ENCODE measurements around the gene SLC17A6. TPM values are rescaled to one million over a fixed set of nuclear protein-coding genes. Genes with fewer than 3 reads are reported as not detected.

SLC17A6 gene
- 0.09 TPM for polyA plus RNA-seq (2013, experiment 1 of 4)
- 0.05 TPM for polyA plus RNA-seq (2013, experiment 2 of 4)
- 0.53 TPM for polyA plus RNA-seq (2013, experiment 3 of 4)
- polyA plus RNA-seq (2013, experiment 4 of 4): 0.97 TPM

DNA sequence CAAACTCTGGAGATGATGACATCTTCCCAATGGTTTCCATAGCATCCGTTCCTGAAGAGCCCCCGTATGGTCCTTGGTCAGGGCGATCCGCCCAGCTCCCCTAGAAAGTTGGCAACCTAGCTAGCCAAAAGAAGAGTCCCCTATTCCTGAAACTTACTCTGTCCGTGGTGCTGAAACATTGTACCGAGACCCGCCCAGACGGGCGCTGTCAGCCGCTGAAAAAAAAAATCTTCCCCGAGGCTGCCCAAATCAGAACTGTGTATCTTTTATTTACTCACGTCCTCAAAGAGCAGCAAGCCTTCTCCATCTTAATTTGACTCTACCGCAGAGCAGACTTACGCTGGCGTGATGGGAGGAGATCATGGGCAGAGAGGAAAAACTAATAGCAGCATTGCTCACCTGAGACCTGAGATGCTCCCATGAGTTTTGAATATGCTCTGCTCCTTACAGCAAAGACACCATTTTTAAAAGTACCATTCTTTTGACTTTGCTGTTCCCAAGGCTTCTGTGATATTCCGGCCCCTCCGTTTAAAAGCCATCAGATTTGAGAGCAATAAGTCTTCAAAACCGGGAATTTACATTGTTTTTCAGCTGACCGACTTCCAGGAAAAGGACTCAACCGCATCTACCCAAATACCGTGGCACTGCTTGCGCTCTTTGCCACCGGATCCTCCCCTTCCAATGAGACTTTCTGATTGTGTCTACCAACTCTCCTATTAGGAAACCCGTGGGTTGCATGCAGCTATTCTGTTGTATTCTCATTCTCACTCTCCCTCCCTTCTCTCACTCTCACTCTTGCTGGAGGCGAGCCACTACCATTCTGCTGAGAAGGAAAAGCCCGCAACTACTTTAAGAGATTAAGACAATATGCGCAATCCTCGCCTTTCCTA lies at the start of gene SLC17A6:
Gene SLC17A6, plus strand, starts transcription at position 786 of the 890 bp plus-strand sequence. CDS start 153 bp downstream, outside the sequence.
- Histone ChIP-seq H3K9me3 (ENCODE audit: control insufficient read depth, low read length) (no peaks in the 10 kb centered on the region), H3K4me3 (ENCODE audit: insufficient read depth, low read depth, low read length) (no peak within 1 kb of the TSS), H3K27me3 (ENCODE audit: control insufficient read depth, insufficient read depth, low read length, poor library complexity, severe bottlenecking) (peaks cover 58% of the 10 kb centered on the region), H3K4me1 (ENCODE audit: control insufficient read depth, insufficient read depth, low read length) (peaks cover 13% of the 10 kb centered on the region), H3K36me3 (ENCODE audit: control insufficient read depth, insufficient read depth, low read length) (no peaks in the 10 kb centered on the region), H3K27ac (ENCODE audit: insufficient read depth, low read depth, low read length, poor library complexity, severe bottlenecking) (no peak within 1 kb of the TSS)
- 4% methylated on average over 28 of the region's 28 CpGs for WGBS, 2 experiments

DNA sequence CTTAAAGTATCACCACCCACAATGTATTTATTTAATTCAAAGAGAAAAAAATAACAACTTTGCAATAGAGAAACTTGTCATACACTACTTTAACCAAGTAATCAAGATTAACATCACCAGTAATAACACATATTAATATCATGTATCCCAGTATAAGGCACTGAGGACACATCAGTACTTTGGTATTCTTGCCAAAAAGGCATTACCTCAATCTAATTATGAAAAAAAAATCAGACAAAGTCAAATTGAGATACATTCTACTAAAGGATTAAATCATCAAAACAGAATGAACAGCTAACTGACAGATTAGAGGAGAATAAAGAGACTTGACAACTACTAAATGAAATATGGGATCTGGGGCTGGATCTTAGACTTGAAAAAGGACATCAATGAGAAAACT lies 35.8 kb upstream of the SLC17A6 start:
- Histone ChIP-seq H3K27me3 (ENCODE audit: control insufficient read depth, insufficient read depth, low read length, poor library complexity, severe bottlenecking) (no peaks in the 10 kb centered on the region), H3K9me3 (ENCODE audit: control insufficient read depth, low read length) (no peaks in the 10 kb centered on the region), H3K4me3 (ENCODE audit: insufficient read depth, low read depth, low read length) (no peak overlapping the region), H3K4me1 (ENCODE audit: control insufficient read depth, insufficient read depth, low read length) (no peaks in the 10 kb centered on the region), H3K36me3 (ENCODE audit: control insufficient read depth, insufficient read depth, low read length) (no peaks in the 10 kb centered on the region), H3K27ac (ENCODE audit: insufficient read depth, low read depth, low read length, poor library complexity, severe bottlenecking) (no peak overlapping the region)

DNA sequence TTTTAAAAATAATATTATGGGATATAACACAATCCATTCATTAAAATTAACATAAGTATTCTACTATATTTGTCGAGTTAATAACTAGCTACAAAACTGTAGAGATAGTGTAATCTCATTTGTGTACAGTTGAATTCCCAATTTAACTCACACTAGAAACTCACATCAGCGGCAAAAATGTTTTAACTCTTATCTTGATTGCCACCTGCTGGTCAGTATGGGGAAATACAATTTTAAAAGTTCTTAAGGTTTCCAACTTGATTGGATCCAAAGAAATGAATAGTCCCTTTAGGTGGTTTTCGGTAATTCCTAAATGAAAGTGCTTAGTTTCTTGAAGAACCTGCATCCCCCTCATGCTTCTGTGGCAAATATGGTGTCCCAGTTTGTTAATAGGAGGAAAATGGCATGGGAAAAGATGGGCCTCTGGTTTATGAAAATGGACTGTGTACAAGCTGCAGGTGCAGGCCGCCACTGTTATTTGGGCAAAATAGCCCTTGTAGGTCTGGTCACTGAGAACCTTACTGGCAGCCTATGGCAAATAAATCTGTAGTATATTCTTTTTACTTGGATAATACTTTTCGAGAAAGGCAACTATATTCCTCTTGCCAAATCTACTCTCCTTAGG lies 33.7 kb upstream of the SLC17A6 start:
- no peak overlapping the region for H3K4me3 ChIP-seq (ENCODE audit: insufficient read depth, low read depth, low read length)
- H3K36me3 ChIP-seq (ENCODE audit: control insufficient read depth, insufficient read depth, low read length): no peaks in the 10 kb centered on the region
- no peaks in the 10 kb centered on the region for H3K27me3 ChIP-seq (ENCODE audit: control insufficient read depth, insufficient read depth, low read length, poor library complexity, severe bottlenecking)
- 49 to 59% methylated on average over 4 to 5 of the region's 5 CpGs for WGBS, 2 experiments
- no peak overlapping the region for H3K27ac ChIP-seq (ENCODE audit: insufficient read depth, low read depth, low read length, poor library complexity, severe bottlenecking)
- no peaks in the 10 kb centered on the region for H3K9me3 ChIP-seq (ENCODE audit: control insufficient read depth, low read length)
- no peaks in the 10 kb centered on the region for H3K4me1 ChIP-seq (ENCODE audit: control insufficient read depth, insufficient read depth, low read length)

DNA sequence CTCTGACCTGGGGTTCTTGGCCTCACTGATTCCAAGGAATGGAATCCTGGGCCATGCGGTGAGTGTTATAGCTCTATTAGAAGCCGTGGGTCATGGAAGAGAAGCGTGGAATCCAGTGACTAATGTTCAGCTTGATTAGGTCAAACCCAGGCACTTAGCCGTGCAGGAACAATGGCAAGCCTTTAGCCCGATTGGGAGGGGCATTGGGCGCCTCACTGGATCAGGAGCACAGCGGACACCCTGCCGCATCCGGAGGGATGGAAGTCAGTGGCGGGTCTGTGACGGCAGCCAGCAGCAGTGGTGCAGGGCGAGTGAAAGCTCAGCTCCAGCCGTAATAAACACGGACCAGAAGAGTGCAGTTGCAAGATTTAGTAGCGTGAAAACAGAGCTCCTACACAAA lies 20.5 kb upstream of the SLC17A6 start:
- H3K27me3 ChIP-seq (ENCODE audit: control insufficient read depth, insufficient read depth, low read length, poor library complexity, severe bottlenecking): no peaks in the 10 kb centered on the region
- no peaks in the 10 kb centered on the region for H3K36me3 ChIP-seq (ENCODE audit: control insufficient read depth, insufficient read depth, low read length)
- no peak overlapping the region for H3K4me3 ChIP-seq (ENCODE audit: insufficient read depth, low read depth, low read length)
- H3K4me1 ChIP-seq (ENCODE audit: control insufficient read depth, insufficient read depth, low read length): no peaks in the 10 kb centered on the region
- H3K27ac ChIP-seq (ENCODE audit: insufficient read depth, low read depth, low read length, poor library complexity, severe bottlenecking): no peak overlapping the region
- 95% methylated on average over 15 of the region's 15 CpGs for WGBS, 2 experiments
- no peaks in the 10 kb centered on the region for H3K9me3 ChIP-seq (ENCODE audit: control insufficient read depth, low read length)

DNA sequence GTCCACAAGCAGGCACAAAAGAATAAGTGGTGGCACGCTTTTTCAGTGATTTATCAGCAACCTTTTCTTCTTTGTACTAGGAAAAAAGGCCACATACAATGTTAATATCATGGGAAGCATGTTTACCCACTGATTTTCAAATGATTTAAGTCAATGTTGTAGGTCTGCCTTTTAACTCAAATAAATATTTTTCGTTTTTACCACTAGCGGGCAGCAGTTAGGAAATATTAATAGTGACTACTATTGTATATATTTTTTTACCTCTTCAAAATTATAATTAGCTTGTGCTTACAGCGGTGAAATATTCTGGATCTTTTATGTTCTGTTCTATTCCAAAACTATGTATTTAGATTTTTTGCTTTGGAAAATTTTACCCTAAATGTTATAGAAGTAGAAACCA lies 6.4 kb upstream of the SLC17A6 start:
- H3K4me1 ChIP-seq (ENCODE audit: control insufficient read depth, insufficient read depth, low read length): no peaks in the 10 kb centered on the region
- no peak overlapping the region for H3K27ac ChIP-seq (ENCODE audit: insufficient read depth, low read depth, low read length, poor library complexity, severe bottlenecking)
- no peaks in the 10 kb centered on the region for H3K9me3 ChIP-seq (ENCODE audit: control insufficient read depth, low read length)
- WGBS, 2 experiments: 86 to 100% methylated on average over 1 of the region's 4 CpGs
- no peaks in the 10 kb centered on the region for H3K27me3 ChIP-seq (ENCODE audit: control insufficient read depth, insufficient read depth, low read length, poor library complexity, severe bottlenecking)
- H3K4me3 ChIP-seq (ENCODE audit: insufficient read depth, low read depth, low read length): no peak overlapping the region
- no peaks in the 10 kb centered on the region for H3K36me3 ChIP-seq (ENCODE audit: control insufficient read depth, insufficient read depth, low read length)

DNA sequence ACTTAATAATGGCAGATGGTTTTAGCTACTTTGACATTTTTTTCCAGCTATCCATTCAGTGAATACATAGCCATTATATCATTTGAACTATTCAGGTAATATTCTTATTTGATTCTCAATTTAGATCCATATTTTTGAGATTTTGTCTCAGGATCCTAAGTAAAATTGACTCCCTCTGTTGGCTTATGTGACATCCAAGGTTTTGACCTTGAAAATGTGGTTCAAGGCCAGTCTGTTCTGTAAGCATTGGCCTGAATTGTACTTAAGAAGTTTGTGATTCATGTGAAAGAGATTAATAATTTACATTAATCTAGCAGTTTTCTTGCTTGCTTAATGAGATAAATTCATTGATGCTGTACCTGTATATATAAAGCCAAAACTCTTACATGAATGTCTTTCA lies 1.6 kb upstream of the SLC17A6 start:
- peaks cover 45% of the 10 kb centered on the region for H3K27me3 ChIP-seq (ENCODE audit: control insufficient read depth, insufficient read depth, low read length, poor library complexity, severe bottlenecking)
- no peaks in the 10 kb centered on the region for H3K36me3 ChIP-seq (ENCODE audit: control insufficient read depth, insufficient read depth, low read length)
- no peak overlapping the region for H3K4me3 ChIP-seq (ENCODE audit: insufficient read depth, low read depth, low read length)
- no peak overlapping the region for H3K27ac ChIP-seq (ENCODE audit: insufficient read depth, low read depth, low read length, poor library complexity, severe bottlenecking)
- H3K4me1 ChIP-seq (ENCODE audit: control insufficient read depth, insufficient read depth, low read length): peaks cover 11% of the 10 kb centered on the region
- H3K9me3 ChIP-seq (ENCODE audit: control insufficient read depth, low read length): no peaks in the 10 kb centered on the region

DNA sequence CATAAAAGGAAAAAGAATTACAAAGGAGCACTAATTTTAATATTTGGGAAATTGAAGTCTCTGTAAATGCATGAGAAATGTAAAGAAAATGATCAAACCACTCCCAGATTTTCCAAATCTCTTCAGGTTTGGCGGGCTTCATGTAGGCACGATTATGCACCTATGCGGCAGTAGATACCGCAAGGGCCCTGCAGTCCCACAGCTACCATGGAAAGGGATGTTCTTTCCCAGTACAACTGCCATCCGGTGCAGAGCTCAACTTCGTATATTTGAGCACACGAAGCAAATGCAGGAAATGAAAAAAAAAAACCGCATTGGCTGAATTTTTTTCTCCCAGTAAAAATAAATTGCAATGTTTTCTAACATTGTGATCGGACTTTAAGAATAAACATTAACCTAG lies 1.4 kb downstream of the SLC17A6 start:
- no peaks in the 10 kb centered on the region for H3K36me3 ChIP-seq (ENCODE audit: control insufficient read depth, insufficient read depth, low read length)
- no peaks in the 10 kb centered on the region for H3K9me3 ChIP-seq (ENCODE audit: control insufficient read depth, low read length)
- no peak overlapping the region for H3K27ac ChIP-seq (ENCODE audit: insufficient read depth, low read depth, low read length, poor library complexity, severe bottlenecking)
- WGBS, 2 experiments: 26 to 27% methylated on average over 9 of the region's 9 CpGs
- peaks cover 75% of the 10 kb centered on the region for H3K27me3 ChIP-seq (ENCODE audit: control insufficient read depth, insufficient read depth, low read length, poor library complexity, severe bottlenecking)
- H3K4me3 ChIP-seq (ENCODE audit: insufficient read depth, low read depth, low read length): no peak overlapping the region
- H3K4me1 ChIP-seq (ENCODE audit: control insufficient read depth, insufficient read depth, low read length): peaks cover 25% of the 10 kb centered on the region

DNA sequence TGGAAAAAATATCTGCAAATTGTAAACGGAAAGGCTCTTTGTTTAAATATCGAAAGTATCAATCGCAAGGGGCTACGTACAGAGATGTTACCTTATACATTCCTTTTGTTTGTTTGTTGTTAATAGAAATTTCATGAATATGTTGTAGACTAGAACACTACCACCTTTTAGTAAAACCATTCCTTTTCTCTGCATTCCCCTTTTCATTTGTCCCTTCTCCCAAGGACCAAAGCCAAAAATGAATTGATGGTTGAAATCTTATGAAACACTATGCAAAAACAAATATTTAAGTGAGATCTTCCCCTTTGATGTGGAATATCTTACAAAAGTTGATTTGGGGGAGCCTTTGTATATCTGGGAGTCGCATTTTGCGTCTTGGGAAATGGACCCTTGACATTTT lies 2.1 kb downstream of the SLC17A6 start:
- no peaks in the 10 kb centered on the region for H3K9me3 ChIP-seq (ENCODE audit: control insufficient read depth, low read length)
- WGBS, 2 experiments: 35 to 52% methylated on average over 6 of the region's 6 CpGs
- H3K27ac ChIP-seq (ENCODE audit: insufficient read depth, low read depth, low read length, poor library complexity, severe bottlenecking): no peak overlapping the region
- H3K4me1 ChIP-seq (ENCODE audit: control insufficient read depth, insufficient read depth, low read length): peaks cover 25% of the 10 kb centered on the region
- H3K4me3 ChIP-seq (ENCODE audit: insufficient read depth, low read depth, low read length): no peak overlapping the region
- no peaks in the 10 kb centered on the region for H3K36me3 ChIP-seq (ENCODE audit: control insufficient read depth, insufficient read depth, low read length)
- peaks cover 82% of the 10 kb centered on the region for H3K27me3 ChIP-seq (ENCODE audit: control insufficient read depth, insufficient read depth, low read length, poor library complexity, severe bottlenecking)

DNA sequence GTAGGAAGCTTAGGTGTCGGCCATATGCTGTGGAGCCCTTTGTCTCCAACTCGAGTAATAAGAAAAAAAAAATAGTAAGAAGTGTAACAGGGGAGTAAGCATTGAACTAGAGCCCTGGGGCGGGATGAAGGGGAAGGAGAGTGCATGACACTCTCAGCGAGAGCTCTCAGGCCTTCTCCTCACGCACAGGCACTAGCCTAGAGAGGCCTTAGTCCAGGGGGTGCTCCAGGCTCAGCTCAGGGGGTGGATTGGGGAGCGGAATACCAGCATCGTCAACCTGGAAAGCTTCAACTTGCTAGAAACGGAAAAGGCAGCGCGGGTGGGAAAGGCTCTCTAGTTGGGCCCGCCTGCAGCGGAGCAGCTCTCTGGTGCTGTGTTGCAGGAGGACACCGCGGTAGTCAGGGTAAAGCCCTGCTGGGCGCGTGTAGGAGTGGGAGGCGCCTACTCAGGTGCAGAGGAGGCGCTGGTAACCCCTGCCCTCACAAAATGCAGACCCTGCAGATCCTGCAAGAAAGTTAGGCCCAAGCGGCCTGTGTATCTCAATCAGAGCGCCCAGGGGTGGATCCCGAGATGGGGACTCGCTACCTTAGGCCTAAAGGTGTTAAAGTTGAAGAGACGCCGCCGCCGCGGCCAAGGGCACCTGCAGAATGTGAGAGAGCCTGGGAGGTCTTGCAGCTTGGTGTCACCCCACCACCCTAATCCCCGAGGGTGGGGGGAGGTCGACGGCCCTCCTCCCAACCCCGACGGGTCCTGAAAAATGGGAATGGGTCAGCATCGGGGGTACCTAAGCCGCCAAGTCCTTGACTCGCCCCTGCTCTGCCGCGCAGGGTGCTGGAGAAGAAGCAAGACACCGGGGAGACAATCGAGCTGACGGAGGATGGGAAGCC lies 2.8 kb downstream of the SLC17A6 start:
- 15 to 16% methylated on average over 40 of the region's 40 CpGs for WGBS, 2 experiments
- H3K27ac ChIP-seq (ENCODE audit: insufficient read depth, low read depth, low read length, poor library complexity, severe bottlenecking): no peak overlapping the region

DNA sequence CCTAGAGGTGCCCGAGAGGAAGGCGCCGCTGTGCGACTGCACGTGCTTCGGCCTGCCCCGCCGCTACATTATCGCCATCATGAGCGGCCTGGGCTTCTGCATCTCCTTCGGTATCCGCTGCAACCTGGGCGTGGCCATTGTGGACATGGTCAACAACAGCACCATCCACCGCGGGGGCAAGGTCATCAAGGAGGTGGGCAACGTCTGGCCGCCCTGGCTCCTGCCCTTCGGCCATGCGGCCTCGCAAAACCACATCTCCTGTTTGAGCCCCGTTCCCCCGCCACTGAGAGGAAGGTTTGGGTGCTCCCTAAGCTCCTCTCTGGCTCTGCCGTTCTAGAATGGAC lies 3.4 kb downstream of the SLC17A6 start:
- Histone ChIP-seq H3K27me3 (ENCODE audit: control insufficient read depth, insufficient read depth, low read length, poor library complexity, severe bottlenecking) (peaks cover 88% of the 10 kb centered on the region), H3K36me3 (ENCODE audit: control insufficient read depth, insufficient read depth, low read length) (no peaks in the 10 kb centered on the region), H3K4me1 (ENCODE audit: control insufficient read depth, insufficient read depth, low read length) (peaks cover 25% of the 10 kb centered on the region), H3K27ac (ENCODE audit: insufficient read depth, low read depth, low read length, poor library complexity, severe bottlenecking) (no peak overlapping the region), H3K9me3 (ENCODE audit: control insufficient read depth, low read length) (no peaks in the 10 kb centered on the region), H3K4me3 (ENCODE audit: insufficient read depth, low read depth, low read length) (no peak overlapping the region)
- 19 to 23% methylated on average over 23 of the region's 23 CpGs for WGBS, 2 experiments

More for the DNA sequence above, 2.8 kb downstream of the SLC17A6 start:
- Histone ChIP-seq H3K36me3 (ENCODE audit: control insufficient read depth, insufficient read depth, low read length) (no peaks in the 10 kb centered on the region), H3K9me3 (ENCODE audit: control insufficient read depth, low read length) (no peaks in the 10 kb centered on the region), H3K4me3 (ENCODE audit: insufficient read depth, low read depth, low read length) (no peak overlapping the region), H3K27me3 (ENCODE audit: control insufficient read depth, insufficient read depth, low read length, poor library complexity, severe bottlenecking) (peaks cover 83% of the 10 kb centered on the region), H3K4me1 (ENCODE audit: control insufficient read depth, insufficient read depth, low read length) (peaks cover 25% of the 10 kb centered on the region)
